HL-60 (cell line): ENCODE results near the gene SLC25A21.

ENCODE experiments used
- DNase-seq, 2 experiments: peaks; one replicate each; pipeline ENCODE4 v3.0.0-alpha.2; 2010 to 2020; ENCODE audit warnings: low read depth in 1 of 2, low spot score in 1 of 2
- H3K27ac ChIP-seq: fragments of 250-450 bp; sonication (Bioruptor Pico); replicated peaks from 2 replicates; pipeline ENCODE4 v1.5.1; 2020; ENCODE audit warnings: mild to moderate bottlenecking, moderate library complexity
- H3K27me3 ChIP-seq: fragments of 250-450 bp; sonication (Bioruptor Pico); 2 replicates; pipeline ENCODE4 v1.5.1; 2021; ENCODE audit warnings: mild to moderate bottlenecking, moderate library complexity; ENCODE audit not compliant: insufficient read depth, poor library complexity, severe bottlenecking
- H3K4me3 ChIP-seq: replicated peaks from 2 replicates; pipeline ENCODE4 v1.5.1; 2011; ENCODE audit warnings: mild to moderate bottlenecking, control low read depth, low read length; ENCODE audit not compliant: insufficient read depth
- CTCF ChIP-seq: IDR thresholded peaks from one replicate; pipeline ENCODE4 v1.5.1; 2011; ENCODE audit warnings: low read length, control low read depth, inconsistent platforms; ENCODE audit not compliant: insufficient read depth
- GABPA ChIP-seq: IDR thresholded peaks from 2 replicates; pipeline ENCODE4 v1.6.1; 2012; ENCODE audit warnings: low read depth
- POLR2AphosphoS5 ChIP-seq: IDR thresholded peaks from 2 replicates; pipeline ENCODE4 v1.6.1; 2012; ENCODE audit warnings: low read depth
- REST ChIP-seq: IDR thresholded peaks from 2 replicates; pipeline ENCODE4 v1.6.1; 2012; ENCODE audit warnings: low read depth; ENCODE audit not compliant: insufficient replicate concordance
- SPI1 ChIP-seq: IDR thresholded peaks from 2 replicates; pipeline ENCODE4 v1.6.1; 2012; ENCODE audit warnings: low read depth, mild to moderate bottlenecking, borderline replicate concordance

Gene SLC25A21

GRCh38 chr14:36818794-36819384 is 353.5 kb downstream of the SLC25A21 start:
- no peak for DNase-seq
- H3K27me3 ChIP-seq, result no peaks in the 10 kb centered on the region

GRCh38 chr14:36818246-36818645 is 354.2 kb downstream of the SLC25A21 start:
- DNase-seq, result no peak
- TF ChIP-seq SPI1 (no peak), CTCF (no peak), GABPA (no peak), POLR2AphosphoS5 (no peak), REST (no peak)
- H3K4me3 ChIP-seq, result no peak overlapping the region
- H3K27ac ChIP-seq, result no peak overlapping the region
- H3K27me3 ChIP-seq, result no peaks in the 10 kb centered on the region

More at GRCh38 chr14:36818794-36819384, 353.5 kb downstream of the SLC25A21 start:
- no peak for TF ChIP-seq REST
- no peak for TF ChIP-seq SPI1
- no peak for TF ChIP-seq GABPA
- no peak for TF ChIP-seq CTCF
- no peak for TF ChIP-seq POLR2AphosphoS5
- no peak overlapping the region for H3K27ac ChIP-seq
- H3K4me3 ChIP-seq, result no peak overlapping the region

GRCh38 chr14:36817071-36817930 is 355.1 kb downstream of the SLC25A21 start:
- no peaks in the 10 kb centered on the region for H3K27me3 ChIP-seq
- no peak overlapping the region for H3K4me3 ChIP-seq
- no peak for DNase-seq
- no peak for TF ChIP-seq SPI1
- TF ChIP-seq POLR2AphosphoS5, result no peak
- no peak for TF ChIP-seq CTCF
- no peak for TF ChIP-seq REST
- no peak for TF ChIP-seq GABPA
- H3K27ac ChIP-seq, result no peak overlapping the region
